Hepatocyte (in vitro differentiated cells): ENCODE results near the gene SIK2. TPM values are rescaled to one million over a fixed set of nuclear protein-coding genes. Genes with fewer than 3 reads are reported as not detected.
A peak's percentile ranks its signal among the peaks of the same experiment; 100 is the strongest.

Experiments
- DNase-seq: peaks from one replicate; pipeline ENCODE4 v3.0.0-alpha.2; 2016; ENCODE audit warnings: low spot score
- H2AFZ ChIP-seq: fragments of 200-600 bp; sonication (generic); 2 replicates; pipeline ENCODE4 v1.6.0; 2016; ENCODE audit warnings: antibody characterized with exemption, mild to moderate bottlenecking
- H3K27ac ChIP-seq: fragments of 200-600 bp; sonication (generic); 2 replicates; pipeline ENCODE4 v1.5.1; 2016; ENCODE audit warnings: mild to moderate bottlenecking
- H3K27me3 ChIP-seq: fragments of 200-600 bp; sonication (generic); 2 replicates; pipeline ENCODE4 v1.6.1; 2016
- H3K36me3 ChIP-seq: fragments of 200-600 bp; sonication (generic); replicated peaks from 2 replicates; pipeline ENCODE4 v1.5.1; 2016; ENCODE audit warnings: low read depth; ENCODE audit not compliant: insufficient read depth
- H3K4me1 ChIP-seq: fragments of 200-600 bp; sonication (generic); 2 replicates; pipeline ENCODE4 v1.5.1; 2016; ENCODE audit warnings: mild to moderate bottlenecking, moderate library complexity; ENCODE audit not compliant: insufficient read depth
- H3K4me2 ChIP-seq: fragments of 200-600 bp; sonication (generic); 2 replicates; pipeline ENCODE4 v1.6.0; 2016
- H3K4me3 ChIP-seq: fragments of 200-600 bp; sonication (generic); 2 replicates; pipeline ENCODE4 v1.5.1; 2016; ENCODE audit warnings: mild to moderate bottlenecking
- H3K79me2 ChIP-seq: fragments of 200-600 bp; sonication (generic); 2 replicates; pipeline ENCODE4 v1.6.0; 2017; ENCODE audit warnings: mild to moderate bottlenecking
- H3K9me2 ChIP-seq: fragments of 200-600 bp; sonication (generic); replicated peaks from 2 replicates; pipeline ENCODE4 v1.6.0; 2017; ENCODE audit warnings: mild to moderate bottlenecking; ENCODE audit not compliant: insufficient read depth
- H3K9me3 ChIP-seq: fragments of 200-600 bp; sonication (generic); 2 replicates; pipeline ENCODE4 v1.5.1; 2016; ENCODE audit warnings: low read depth, mild to moderate bottlenecking
- H4K20me1 ChIP-seq: fragments of 200-600 bp; sonication (generic); 2 replicates; pipeline ENCODE4 v1.6.0; 2016; ENCODE audit warnings: mild to moderate bottlenecking; ENCODE audit not compliant: insufficient read depth, poor library complexity, severe bottlenecking
- CTCF ChIP-seq: fragments of 200-600 bp; sonication (generic); IDR thresholded peaks from 2 replicates; pipeline ENCODE4 v1.5.1; 2016; ENCODE audit warnings: antibody characterized with exemption, mild to moderate bottlenecking; ENCODE audit not compliant: poor library complexity
- EZH2 ChIP-seq: fragments of 200-600 bp; sonication (generic); IDR thresholded peaks from 2 replicates; pipeline ENCODE4 v1.6.1; 2016; ENCODE audit warnings: antibody characterized with exemption, mild to moderate bottlenecking, borderline replicate concordance
- EZH2phosphoT487 ChIP-seq: fragments of 200-600 bp; sonication (generic); IDR thresholded peaks from one replicate; pipeline ENCODE4 v1.6.1; 2018; ENCODE audit warnings: antibody characterized with exemption, mild to moderate bottlenecking, low read depth, moderate library complexity; ENCODE audit not compliant: unreplicated experiment, severe bottlenecking
- WGBS: methylation state at CpG from one replicate; pipeline ENCODE4 v1.1.6; 2016; ENCODE audit warnings: low lambda C conversion rate; ENCODE audit errors: missing lambda C conversion rate; 5-methylcytosine and 5-hydroxymethylcytosine counted together
- polyA plus RNA-seq: library from polyadenylated mRNA; unstranded; fragments of >200 nt; fragmentation: Nextera tagmentation; extraction: Ambion mirVana; gene quantifications from 2 replicates; pipeline ENCODE4 v1.2.1, GENCODE V29; 2016
- total RNA-seq: library from RNA; depleted of rRNA; stranded (reverse); fragments of >200 nt; gene quantifications from 2 replicates; pipeline ENCODE4 v1.2.3, GENCODE V29; 2014

SIK2 gene
- total and polyA plus RNA-seq, 2 experiments from 2014 or later = 3.1 to 22.2 TPM

DNA sequence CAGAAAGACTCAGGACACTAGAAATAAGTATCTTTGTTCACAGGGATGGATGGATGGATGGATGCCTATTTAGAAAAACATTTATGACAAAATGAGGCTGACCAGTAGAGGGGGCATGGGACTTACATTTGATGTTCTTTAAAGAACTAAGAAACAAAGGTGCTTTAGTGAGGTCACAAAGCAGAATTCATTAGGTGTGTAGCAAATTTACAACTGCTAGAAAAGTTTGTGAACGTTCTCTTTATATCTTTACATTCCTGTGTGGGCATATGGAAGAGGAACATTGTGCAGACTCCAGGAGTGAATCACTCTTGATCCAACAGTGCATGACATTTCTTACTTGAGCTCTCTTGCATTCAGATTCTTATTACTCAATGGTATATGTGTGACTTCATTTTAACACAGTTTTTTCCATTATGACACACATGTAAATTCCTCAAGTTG, 15.8 kb upstream of the SIK2 start:
- H3K36me3 ChIP-seq = no peaks in the 10 kb centered on the region
- H3K27ac ChIP-seq = no peak overlapping the region
- no peak for TF ChIP-seq EZH2
- peak; percentile 54 for TF ChIP-seq CTCF
- no peak for TF ChIP-seq EZH2phosphoT487
- peak; percentile 72 for DNase-seq
- H3K4me2 ChIP-seq = no peak overlapping the region
- H3K4me1 ChIP-seq = no peaks in the 10 kb centered on the region
- no peaks in the 10 kb centered on the region for H3K9me2 ChIP-seq
- H2AFZ ChIP-seq = no peak overlapping the region
- H3K27me3 ChIP-seq = no peaks in the 10 kb centered on the region
- H3K4me3 ChIP-seq = no peak overlapping the region
- no peaks in the 10 kb centered on the region for H3K79me2 ChIP-seq
- WGBS = 5% methylated on average over 1 of the region's 1 CpG
- H4K20me1 ChIP-seq = no peaks in the 10 kb centered on the region
- no peaks in the 10 kb centered on the region for H3K9me3 ChIP-seq

DNA sequence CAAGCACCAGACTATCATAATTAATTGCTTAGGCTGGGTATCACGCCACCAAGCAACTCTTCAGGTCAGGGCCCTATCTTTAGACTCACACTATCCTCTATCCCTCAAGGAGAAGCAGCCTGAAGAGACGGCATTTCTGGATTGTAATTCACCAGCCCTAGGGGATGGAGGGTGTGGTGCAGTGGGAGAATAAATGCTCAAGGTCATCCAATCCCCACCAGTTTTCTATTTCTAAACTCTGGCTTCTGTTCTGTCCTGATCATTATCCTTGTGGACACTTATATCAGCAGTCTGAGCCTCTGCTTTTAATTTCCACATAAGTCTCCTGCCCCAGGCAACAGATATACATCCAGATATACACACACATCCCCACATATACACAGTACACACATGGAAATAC, 13.1 kb upstream of the SIK2 start:
- DNase-seq = no peak
- H3K27ac ChIP-seq = no peak overlapping the region
- H3K9me2 ChIP-seq = no peaks in the 10 kb centered on the region
- WGBS = 86% methylated on average over 2 of the region's 2 CpGs
- no peak for TF ChIP-seq EZH2
- TF ChIP-seq EZH2phosphoT487 = no peak
- H3K27me3 ChIP-seq = no peaks in the 10 kb centered on the region
- H3K9me3 ChIP-seq = no peaks in the 10 kb centered on the region
- no peaks in the 10 kb centered on the region for H3K79me2 ChIP-seq
- no peak overlapping the region for H3K4me2 ChIP-seq
- H4K20me1 ChIP-seq = no peaks in the 10 kb centered on the region
- no peaks in the 10 kb centered on the region for H3K4me1 ChIP-seq
- H3K4me3 ChIP-seq = no peak overlapping the region
- no peak overlapping the region for H2AFZ ChIP-seq
- H3K36me3 ChIP-seq = no peaks in the 10 kb centered on the region

GRCh38 chr11:111589886-111590499, 12.3 kb upstream of the SIK2 start:
- Histone ChIP-seq H3K4me3 (no peak overlapping the region), H2AFZ (no peak overlapping the region), H3K9me2 (no peaks in the 10 kb centered on the region), H3K79me2 (no peaks in the 10 kb centered on the region), H3K4me2 (no peak overlapping the region), H3K4me1 (no peaks in the 10 kb centered on the region), H3K27ac (no peak overlapping the region), H3K9me3 (no peaks in the 10 kb centered on the region), H3K36me3 (no peaks in the 10 kb centered on the region), H3K27me3 (no peaks in the 10 kb centered on the region), H4K20me1 (no peaks in the 10 kb centered on the region)
- 73% methylated on average over 5 of the region's 5 CpGs for WGBS
- TF ChIP-seq EZH2phosphoT487 (no peak), EZH2 (no peak), CTCF (no peak)
- DNase-seq = no peak

- no peak for DNase-seq
- Histone ChIP-seq H3K36me3 (no peaks in the 10 kb centered on the region), H3K27ac (no peak overlapping the region), H3K4me3 (no peak overlapping the region), H3K9me2 (no peaks in the 10 kb centered on the region), H2AFZ (no peak overlapping the region), H3K79me2 (no peaks in the 10 kb centered on the region), H3K9me3 (no peaks in the 10 kb centered on the region), H3K4me1 (no peaks in the 10 kb centered on the region), H4K20me1 (no peaks in the 10 kb centered on the region), H3K27me3 (no peaks in the 10 kb centered on the region), H3K4me2 (no peak overlapping the region)
- WGBS = 85% methylated on average over 4 of the region's 4 CpGs
- TF ChIP-seq CTCF (no peak), EZH2 (no peak), EZH2phosphoT487 (no peak)
Observed at GRCh38 chr11:111591187-111591960, 10.9 kb upstream of the SIK2 start.
